Measurements from ENCODE around the gene SOWAHA. TPM values are rescaled to one million over a fixed set of nuclear protein-coding genes. Genes with fewer than 3 reads are reported as not detected.

The SOWAHA gene
- total and polyA plus RNA-seq, 2 of the 8 experiments (the other 6 are each of a cell fraction or from before 2014, with no cell fraction given): 0.09 to 0.11 TPM

- no peak overlapping the region for H4K91ac ChIP-seq (replicated peaks; ENCODE audit: insufficient read length, low read length)
- TF ChIP-seq KDM4A (IDR thresholded peaks at IDR 0.05; ENCODE audit: low read depth, low read length, severe bottlenecking): no peak
- TF ChIP-seq TAF1 (IDR thresholded peaks at IDR 0.05; ENCODE audit: low read depth, low read length): no peak
- no peak for TF ChIP-seq CHD2 (IDR thresholded peaks at IDR 0.05; ENCODE audit: low read length)
- no peak for TF ChIP-seq KDM1A (IDR thresholded peaks at IDR 0.05; ENCODE audit: borderline replicate concordance, low read length)
- no peak for TF ChIP-seq RAD21 (IDR thresholded peaks at IDR 0.05 in 1 of 2, conservative IDR thresholded peaks at IDR 0.05 in 1 of 2; ENCODE audit: low read depth in 2 of 2, low read length in 2 of 2)
- no peak for TF ChIP-seq MAX (IDR thresholded peaks at IDR 0.05)
- TF ChIP-seq CBX8 (IDR thresholded peaks at IDR 0.05; ENCODE audit: borderline replicate concordance, low read depth, low read length): no peak
- TF ChIP-seq CHD1 (IDR thresholded peaks at IDR 0.05; ENCODE audit: low read depth, low read length): no peak
- TF ChIP-seq JUND (IDR thresholded peaks at IDR 0.05; ENCODE audit: low read length): no peak
- no peak for TF ChIP-seq SAP30 (IDR thresholded peaks at IDR 0.05; ENCODE audit: insufficient read depth, insufficient replicate concordance, low read length)
- TF ChIP-seq TCF12 (IDR thresholded peaks at IDR 0.05; ENCODE audit: low read depth, low read length): no peak
- no peak for TF ChIP-seq USF2 (IDR thresholded peaks at IDR 0.05; ENCODE audit: low read length)
- TF ChIP-seq SIX5 (IDR thresholded peaks at IDR 0.05; ENCODE audit: low read depth, low read length): no peak
These were observed 42.9 kb downstream of the SOWAHA start for GRCh38 chr5:132856011-132856410.

More at GRCh38 chr5:132856011-132856410, 42.9 kb downstream of the SOWAHA start:
- no peak overlapping the region for H4K8ac ChIP-seq (ENCODE audit: extremely low read depth, insufficient read depth, low read length)
- H3K23ac ChIP-seq (ENCODE audit: insufficient read length): no peak overlapping the region
- peak in 1 of 2 experiments; percentile 17 for DNase-seq (ENCODE audit: low read depth in 1 of 2, low spot score in 2 of 2)
- no peak overlapping the region for H2AK5ac ChIP-seq (ENCODE audit: low read depth, low read length)
- no peak overlapping the region for H2BK15ac ChIP-seq (ENCODE audit: low read length)
- H4K5ac ChIP-seq (ENCODE audit: insufficient read length, low read depth, low read length): no peak overlapping the region
- H3K79me2 ChIP-seq (ENCODE audit: control insufficient read depth in 1 of 2, insufficient read depth in 2 of 2, low read length in 2 of 2): no peaks in the 10 kb centered on the region
- ChIA-PET CTCF (ENCODE audit: partially characterized antibody) (interaction anchor here (4.3 to 32.2 kb wide), 2 partner anchors 9 to 26 kb away, joined by 30 to 465 read pairs; partner anchors contain the start of genes GDF9, SHROOM1 and UQCRQ), POLR2A (ENCODE audit: partially characterized antibody) (interaction anchor here (1.3 kb wide), 1 partner anchor 33 kb away, joined by 4 read pairs; no protein-coding TSS in a partner anchor)
- no peak overlapping the region for H2BK120ac ChIP-seq (replicated peaks; ENCODE audit: low read depth, low read length)
- no peaks in the 10 kb centered on the region for H3K27me3 ChIP-seq (replicated peaks in 1 of 4; ENCODE audit: control insufficient read depth in 3 of 4, extremely low read depth in 1 of 4, insufficient read depth in 3 of 4, low read length in 3 of 4)
- H4K20me1 ChIP-seq (replicated peaks in 1 of 2; ENCODE audit: control insufficient read depth in 1 of 2, insufficient read depth in 2 of 2, low read length in 2 of 2): no peaks in the 10 kb centered on the region
- FAIRE-seq: no peak
- H3K9ac ChIP-seq (replicated peaks in 1 of 4; ENCODE audit: extremely low read depth in 1 of 4, low read depth in 3 of 4, low read length in 3 of 4): no peak overlapping the region
- H3K18ac ChIP-seq (ENCODE audit: extremely low read depth, low read length): no peak overlapping the region
- no peak overlapping the region for H2BK20ac ChIP-seq (ENCODE audit: low read length)
- no peak overlapping the region for H2BK5ac ChIP-seq (ENCODE audit: low read depth, low read length)
- H3K56ac ChIP-seq (replicated peaks; ENCODE audit: insufficient read length, low read depth, low read length): no peak overlapping the region
- no peaks in the 10 kb centered on the region for H3K79me1 ChIP-seq (ENCODE audit: low read depth, low read length)
- H3K23me2 ChIP-seq (ENCODE audit: low read depth, low read length): no peaks in the 10 kb centered on the region
- H3K14ac ChIP-seq (ENCODE audit: insufficient read length): no peak overlapping the region
- no peak overlapping the region for H3K4me2 ChIP-seq (ENCODE audit: insufficient read depth in 1 of 2, low read depth in 2 of 2, low read length in 2 of 2)
- no peak overlapping the region for H3K4me3 ChIP-seq (ENCODE audit: extremely low read depth in 1 of 4, insufficient read depth in 2 of 4, low read depth in 3 of 4, low read length in 4 of 4)
- H2AFZ ChIP-seq (ENCODE audit: low read length): no peak overlapping the region
- WGBS, 2 experiments (ENCODE audit: extremely low coverage in 1 of 2, insufficient coverage in 1 of 2, insufficient read length in 1 of 2, insufficient replicate concordance in 2 of 2, low coverage in 1 of 2, low lambda C conversion rate in 2 of 2, missing lambda C conversion rate in 1 of 2): 97% methylated on average over 3 of the region's 3 CpGs; no CpG with 5 or more reads in 1 of the 2 experiments
- H2BK12ac ChIP-seq (ENCODE audit: low read depth, low read length): no peak overlapping the region
- no peaks in the 10 kb centered on the region for H3K9me3 ChIP-seq (ENCODE audit: insufficient read depth in 2 of 2, low read depth in 1 of 2, low read length in 1 of 2)
- H3K4me1 ChIP-seq (replicated peaks in 1 of 4; ENCODE audit: control insufficient read depth in 3 of 4, insufficient read depth in 4 of 4, low read length in 3 of 4): peaks cover 0 to 1% (median 0%) of the 10 kb centered on the region in 4 experiments; a peak in 1 of 7 replicates
- H3K27ac ChIP-seq (ENCODE audit: low read depth, low read length): no peak overlapping the region
- H3K36me3 ChIP-seq (ENCODE audit: control insufficient read depth in 2 of 4, insufficient read depth in 4 of 4, low read length in 3 of 4): no peaks in the 10 kb centered on the region
- H3K4ac ChIP-seq (replicated peaks; ENCODE audit: insufficient read length, low read depth, low read length): no peak overlapping the region
